Measurements from ENCODE around the gene GJD2. TPM values are rescaled to one million over a fixed set of nuclear protein-coding genes. Genes with fewer than 3 reads are reported as not detected.

The GJD2 gene
- total RNA-seq, 1 donor from 2014 or later, result not detected

DNA sequence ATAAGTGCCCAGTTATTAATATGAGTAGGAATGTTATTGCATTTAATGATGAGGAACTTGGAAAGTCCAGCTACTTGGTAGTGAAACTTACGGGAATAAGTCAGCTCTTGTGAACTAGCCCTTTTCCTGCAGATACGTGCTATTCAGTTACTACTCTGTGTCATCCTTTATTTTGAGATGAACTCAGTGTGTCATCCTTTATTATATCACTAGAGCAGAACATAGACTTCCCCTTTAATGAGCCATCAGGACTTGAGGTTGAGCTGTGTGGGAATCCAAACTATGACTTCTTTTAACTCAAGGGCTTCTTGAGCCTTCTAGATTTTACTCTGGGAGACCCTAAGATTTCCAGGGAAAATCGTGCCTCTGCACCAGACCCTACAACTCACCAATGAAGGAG, 36.9 kb upstream of the GJD2 start:
- H3K9me3 Mint-ChIP-seq, result no peaks in the 10 kb centered on the region
- peaks cover 28% of the 10 kb centered on the region for H3K27me3 Mint-ChIP-seq (ENCODE audit: low read depth)
- TF ChIP-seq, protein P1, sequence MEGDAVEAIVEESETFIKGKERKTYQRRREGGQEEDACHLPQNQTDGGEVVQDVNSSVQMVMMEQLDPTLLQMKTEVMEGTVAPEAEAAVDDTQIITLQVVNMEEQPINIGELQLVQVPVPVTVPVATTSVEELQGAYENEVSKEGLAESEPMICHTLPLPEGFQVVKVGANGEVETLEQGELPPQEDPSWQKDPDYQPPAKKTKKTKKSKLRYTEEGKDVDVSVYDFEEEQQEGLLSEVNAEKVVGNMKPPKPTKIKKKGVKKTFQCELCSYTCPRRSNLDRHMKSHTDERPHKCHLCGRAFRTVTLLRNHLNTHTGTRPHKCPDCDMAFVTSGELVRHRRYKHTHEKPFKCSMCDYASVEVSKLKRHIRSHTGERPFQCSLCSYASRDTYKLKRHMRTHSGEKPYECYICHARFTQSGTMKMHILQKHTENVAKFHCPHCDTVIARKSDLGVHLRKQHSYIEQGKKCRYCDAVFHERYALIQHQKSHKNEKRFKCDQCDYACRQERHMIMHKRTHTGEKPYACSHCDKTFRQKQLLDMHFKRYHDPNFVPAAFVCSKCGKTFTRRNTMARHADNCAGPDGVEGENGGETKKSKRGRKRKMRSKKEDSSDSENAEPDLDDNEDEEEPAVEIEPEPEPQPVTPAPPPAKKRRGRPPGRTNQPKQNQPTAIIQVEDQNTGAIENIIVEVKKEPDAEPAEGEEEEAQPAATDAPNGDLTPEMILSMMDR (IDR thresholded peaks at IDR 0.05; ENCODE audit: unreplicated experiment), result no peak
- peaks cover 9% of the 10 kb centered on the region for H3K4me1 Mint-ChIP-seq
- H3K4me3 Mint-ChIP-seq, result no peak overlapping the region
- H3K27ac Mint-ChIP-seq, result no peak overlapping the region
- DNase-seq (ENCODE audit: low spot score in 2 of 2, unreplicated experiment in 2 of 2), result no peak
- H3K36me3 Mint-ChIP-seq, result no peaks in the 10 kb centered on the region

DNA sequence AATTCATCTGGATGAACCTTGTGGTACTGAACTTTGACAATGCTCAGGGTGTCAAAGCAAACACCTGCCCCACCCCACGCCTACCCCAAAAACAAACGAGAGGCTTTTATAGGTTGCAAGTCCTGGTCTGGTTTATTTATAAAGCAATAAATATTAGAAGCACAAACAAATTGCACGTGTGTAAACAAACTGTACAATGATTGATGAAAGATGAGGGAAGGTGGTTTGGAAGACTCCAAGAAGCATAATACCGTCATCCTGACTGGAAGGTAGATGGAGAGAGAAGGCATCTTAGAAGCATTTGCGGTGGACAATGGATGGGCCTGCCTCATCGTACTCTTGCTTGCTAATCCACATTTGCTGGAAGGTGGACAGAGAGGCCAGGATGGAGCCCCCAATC, 35.3 kb upstream of the GJD2 start:
- Mint-ChIP-seq H3K9me3 (no peaks in the 10 kb centered on the region), H3K27ac (no peak overlapping the region), H3K4me3 (no peak overlapping the region), H3K27me3 (ENCODE audit: low read depth) (peaks cover 24% of the 10 kb centered on the region), H3K36me3 (no peaks in the 10 kb centered on the region), H3K4me1 (peaks cover 8% of the 10 kb centered on the region)
- no peak for DNase-seq (ENCODE audit: low spot score in 2 of 2, unreplicated experiment in 2 of 2)
- TF ChIP-seq, protein P1 (IDR thresholded peaks at IDR 0.05; ENCODE audit: unreplicated experiment), result no peak

DNA sequence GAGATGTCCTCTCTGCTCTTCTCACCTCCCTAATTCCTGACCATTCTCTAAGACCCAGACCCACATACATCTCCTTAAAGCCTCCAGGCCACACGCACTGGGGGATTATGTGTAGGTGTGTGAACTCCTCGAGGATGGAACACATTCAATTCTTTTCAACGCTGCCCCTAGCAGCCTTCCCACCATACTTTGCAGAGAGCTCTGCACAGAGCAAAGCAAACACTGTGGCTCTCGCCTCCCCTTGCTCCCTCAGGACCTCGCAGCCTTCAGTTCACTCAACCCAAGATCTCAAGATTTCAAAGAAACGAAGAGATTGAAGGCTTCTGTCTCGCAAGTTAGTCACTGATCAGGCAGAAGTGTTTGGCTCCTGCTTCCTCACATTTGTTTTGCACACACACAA, 34.5 kb upstream of the GJD2 start:
- H3K27me3 Mint-ChIP-seq (ENCODE audit: low read depth), result peaks cover 17% of the 10 kb centered on the region

DNA sequence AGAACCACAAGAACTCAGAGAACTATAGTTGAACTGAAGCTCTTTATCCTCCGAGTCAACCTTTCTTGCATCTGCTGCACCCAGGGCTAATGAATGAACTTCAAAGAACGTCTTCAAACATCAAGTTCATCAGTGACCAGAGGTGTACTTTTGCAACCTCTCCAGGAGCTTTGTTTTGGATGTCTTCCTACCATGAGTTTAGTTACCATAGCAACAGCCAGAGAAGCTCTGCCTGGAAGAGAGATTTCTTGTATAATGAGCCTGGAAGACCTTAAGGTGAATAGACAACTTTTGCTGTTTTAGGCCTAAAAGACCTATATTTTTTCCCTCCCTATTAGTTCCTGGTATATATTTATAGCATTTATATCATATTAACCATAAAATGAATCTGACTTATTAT, 31.4 kb upstream of the GJD2 start:
- DNase-seq (ENCODE audit: low spot score in 2 of 2, unreplicated experiment in 2 of 2), result no peak
- TF ChIP-seq, protein P1 (IDR thresholded peaks at IDR 0.05; ENCODE audit: unreplicated experiment), result no peak
- no peaks in the 10 kb centered on the region for H3K36me3 Mint-ChIP-seq
- H3K4me3 Mint-ChIP-seq, result no peak overlapping the region
- peaks cover 8% of the 10 kb centered on the region for H3K9me3 Mint-ChIP-seq
- H3K27me3 Mint-ChIP-seq (ENCODE audit: low read depth), result no peaks in the 10 kb centered on the region
- no peak overlapping the region for H3K27ac Mint-ChIP-seq
- no peaks in the 10 kb centered on the region for H3K4me1 Mint-ChIP-seq

More for the DNA sequence above, 34.5 kb upstream of the GJD2 start:
- Mint-ChIP-seq H3K36me3 (no peaks in the 10 kb centered on the region), H3K9me3 (no peaks in the 10 kb centered on the region), H3K4me3 (no peak overlapping the region), H3K27ac (no peak overlapping the region), H3K4me1 (peaks cover 4% of the 10 kb centered on the region)
- DNase-seq (ENCODE audit: low spot score in 2 of 2, unreplicated experiment in 2 of 2), result no peak
- TF ChIP-seq, protein P1 (IDR thresholded peaks at IDR 0.05; ENCODE audit: unreplicated experiment), result no peak

DNA sequence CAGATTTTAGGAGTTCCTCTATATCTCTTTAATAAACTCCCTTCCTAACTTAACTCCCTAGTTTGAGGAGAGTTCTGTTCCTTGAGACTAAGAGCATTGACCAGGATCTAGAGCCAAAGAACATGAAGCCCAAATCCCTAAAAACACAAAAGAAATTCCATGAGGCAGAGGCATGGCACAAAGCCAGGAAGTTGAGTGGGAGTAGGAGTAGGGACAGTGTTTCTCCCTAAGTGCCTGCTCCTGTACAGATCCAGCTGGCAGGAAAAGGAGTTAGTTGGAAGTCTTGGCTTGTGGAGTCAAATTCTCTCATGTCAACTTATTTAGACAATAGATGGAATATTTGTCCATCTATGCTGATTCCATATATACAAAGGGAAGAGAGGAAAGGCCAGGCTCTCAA, 29.2 kb upstream of the GJD2 start:
- peaks cover 2% of the 10 kb centered on the region for H3K36me3 Mint-ChIP-seq
- no peaks in the 10 kb centered on the region for H3K4me1 Mint-ChIP-seq
- no peak for DNase-seq (ENCODE audit: low spot score in 2 of 2, unreplicated experiment in 2 of 2)
- peaks cover 19% of the 10 kb centered on the region for H3K9me3 Mint-ChIP-seq
- no peak overlapping the region for H3K4me3 Mint-ChIP-seq
- TF ChIP-seq, protein P1 (IDR thresholded peaks at IDR 0.05; ENCODE audit: unreplicated experiment), result no peak
- no peaks in the 10 kb centered on the region for H3K27me3 Mint-ChIP-seq (ENCODE audit: low read depth)
- no peak overlapping the region for H3K27ac Mint-ChIP-seq

DNA sequence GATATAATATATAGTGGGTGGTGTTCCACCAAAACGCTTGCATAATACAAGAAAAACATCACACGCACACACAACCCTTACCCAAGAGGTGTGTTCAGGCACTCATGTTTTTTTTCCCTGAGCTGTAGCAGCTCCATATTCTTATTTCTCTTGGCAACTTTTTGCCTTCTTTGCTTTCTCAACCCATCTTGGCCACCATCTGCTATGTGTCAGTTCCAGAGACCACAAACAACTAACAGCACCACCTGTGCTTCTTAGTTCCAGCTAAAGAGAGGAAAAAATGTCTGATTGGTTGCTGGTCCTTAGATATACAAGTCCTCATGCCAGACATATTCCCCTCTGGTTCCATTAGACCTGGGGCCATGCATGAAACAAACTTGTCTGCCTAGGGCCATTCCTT, 28.6 kb upstream of the GJD2 start:
- Mint-ChIP-seq H3K36me3 (peaks cover 2% of the 10 kb centered on the region), H3K4me3 (no peak overlapping the region), H3K4me1 (no peaks in the 10 kb centered on the region), H3K27me3 (ENCODE audit: low read depth) (no peaks in the 10 kb centered on the region), H3K27ac (no peak overlapping the region), H3K9me3 (peaks cover 19% of the 10 kb centered on the region)
- DNase-seq (ENCODE audit: low spot score in 2 of 2, unreplicated experiment in 2 of 2), result no peak
- TF ChIP-seq, protein P1 (IDR thresholded peaks at IDR 0.05; ENCODE audit: unreplicated experiment), result no peak

Measured in mesothelial cell of epicardium (in vitro differentiated cells).